Measurements from ENCODE around the gene GPC3. TPM values are rescaled to one million over a fixed set of nuclear protein-coding genes. Genes with fewer than 3 reads are reported as not detected.

The GPC3 gene
- total and polyA plus RNA-seq, 2 donors (not counting 3 experiments of a cell fraction or from before 2014, with no cell fraction given): not detected

DNA sequence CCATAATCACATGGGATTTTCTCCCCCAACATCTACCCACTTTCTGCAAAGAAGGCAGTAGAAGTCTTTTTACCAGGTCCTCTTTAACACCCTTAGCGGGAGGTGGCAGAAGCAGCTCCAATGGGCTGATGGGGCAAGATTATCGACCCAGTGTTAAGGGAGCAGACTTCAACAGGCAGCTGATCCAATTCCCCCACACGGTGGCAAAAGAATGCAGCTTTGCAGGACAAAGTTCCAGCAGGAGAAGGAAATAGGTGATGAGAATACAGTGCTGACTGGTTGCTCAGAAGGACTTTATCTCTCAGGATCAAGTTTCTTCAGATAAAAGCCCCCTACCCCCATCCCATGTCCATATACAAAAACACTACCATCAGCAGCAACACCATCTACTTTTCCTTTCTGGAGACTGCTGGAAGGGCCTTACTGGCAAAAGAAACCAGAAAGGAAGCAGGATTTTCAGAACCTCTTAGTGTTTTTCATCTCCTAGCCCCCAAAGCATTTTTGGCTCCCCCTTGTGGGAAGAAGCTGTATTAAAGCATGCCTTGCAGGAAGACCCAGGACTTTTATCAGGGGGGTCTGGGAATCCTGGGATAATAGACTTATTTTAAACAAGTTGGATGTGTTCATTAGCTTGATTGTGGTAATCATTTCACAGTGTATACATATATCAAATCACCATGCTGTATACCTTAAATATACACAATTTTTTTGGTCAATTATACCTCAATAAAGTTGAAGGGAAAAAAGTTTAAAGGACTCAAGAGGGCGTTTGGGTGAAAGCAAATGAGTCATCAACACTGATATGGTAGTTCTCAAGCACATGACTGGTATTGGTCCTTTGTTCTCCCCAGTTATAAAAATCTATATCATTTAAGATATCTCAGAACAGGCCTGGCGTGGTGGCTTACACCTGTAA is 146.4 kb downstream of the GPC3 start:
- TF ChIP-seq GATA2 (IDR thresholded peaks at IDR 0.05; ENCODE audit: insufficient read depth, insufficient read length, low read depth, low read length) (no peak), CTCF (IDR thresholded peaks at IDR 0.05; ENCODE audit: extremely low read depth in 1 of 2, insufficient read depth in 1 of 2, low read depth in 1 of 2, low read length in 2 of 2) (peak; percentile 36 to 47)
- Histone ChIP-seq H3K9me3 (replicated peaks; ENCODE audit: control insufficient read depth, insufficient read depth, low read length) (no peaks in the 10 kb centered on the region), H3K36me3 (ENCODE audit: control insufficient read depth in 2 of 2, extremely low read depth in 1 of 2, insufficient read depth in 2 of 2, low read length in 2 of 2) (no peaks in the 10 kb centered on the region), H3K9ac (replicated peaks; ENCODE audit: extremely low read depth, insufficient read depth, low read length) (no peak overlapping the region), H3K4me2 (ENCODE audit: insufficient read depth, low read length) (no peak overlapping the region), H3K27ac (ENCODE audit: insufficient read depth, low read depth, low read length) (no peak overlapping the region), H3K9me1 (replicated peaks; ENCODE audit: control insufficient read depth, extremely low read depth, insufficient read depth, low read length) (no peaks in the 10 kb centered on the region), H4K20me1 (replicated peaks; ENCODE audit: control insufficient read depth, extremely low read depth, insufficient read depth, low read length) (no peaks in the 10 kb centered on the region), H2AFZ (ENCODE audit: low read depth, low read length) (no peak overlapping the region), H3K4me3 (replicated peaks in 1 of 3; ENCODE audit: insufficient read depth in 1 of 3, low read depth in 1 of 3, low read length in 3 of 3) (no peak overlapping the region), H3K27me3 (ENCODE audit: control insufficient read depth in 2 of 2, insufficient read depth in 2 of 2, low read length in 2 of 2) (no peaks in the 10 kb centered on the region), H3K79me2 (ENCODE audit: control insufficient read depth, insufficient read depth, low read length) (no peaks in the 10 kb centered on the region), H3K4me1 (ENCODE audit: control insufficient read depth, extremely low read depth, insufficient read depth, low read length) (no peaks in the 10 kb centered on the region)
- ChIA-PET CTCF (interaction anchor here (0.6 to 1.5 kb wide), 9 partner anchors 11 to 1203 kb away, joined by 3 to 12 read pairs (median 4); no protein-coding TSS in a partner anchor), POLR2A (no interaction called here)
- intact Hi-C loops (cut with micrococcal nuclease): loop anchor here (2.0 kb wide), 1 partner anchor 46 kb away; no protein-coding TSS in a partner anchor
- peak; percentile 30 for DNase-seq (ENCODE audit: low read depth, low spot score)
- no TSS peak for BruUV-seq (replicated peaks)
- dilution Hi-C loops (cut with MboI; ENCODE audit: extremely low pct_ligation_motif_present, low sequenced_read_pairs): no loop called here
- FAIRE-seq: peak; percentile 80

DNA sequence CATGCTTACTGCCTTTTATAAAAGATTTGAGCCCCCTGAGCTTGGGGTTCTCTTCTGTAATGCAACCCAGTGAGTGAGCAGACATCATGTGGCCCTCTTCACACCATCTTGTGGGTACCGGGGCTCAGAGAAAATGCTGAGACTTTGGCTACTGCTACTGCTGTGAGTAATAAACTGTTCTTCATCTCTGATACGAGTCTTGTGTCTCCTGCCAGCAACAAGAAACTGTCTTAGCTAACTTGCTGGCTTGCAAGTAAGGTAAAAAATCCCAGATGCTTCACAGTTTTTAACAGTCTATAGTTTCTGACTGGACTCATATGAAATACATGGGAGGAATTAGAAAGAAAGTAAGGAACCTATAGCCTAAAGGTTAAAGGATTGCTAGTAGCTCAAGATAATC is 148.3 kb downstream of the GPC3 start:
- no peak overlapping the region for H3K4me3 ChIP-seq (replicated peaks in 1 of 3; ENCODE audit: insufficient read depth in 1 of 3, low read depth in 1 of 3, low read length in 3 of 3)
- H3K4me2 ChIP-seq (ENCODE audit: insufficient read depth, low read length): no peak overlapping the region
- intact Hi-C loops (cut with micrococcal nuclease): no loop called here
- no peak overlapping the region for H3K9ac ChIP-seq (replicated peaks; ENCODE audit: extremely low read depth, insufficient read depth, low read length)
- POLR2A ChIA-PET: no interaction called here
- no peaks in the 10 kb centered on the region for H3K27me3 ChIP-seq (ENCODE audit: control insufficient read depth in 2 of 2, insufficient read depth in 2 of 2, low read length in 2 of 2)
- H2AFZ ChIP-seq (ENCODE audit: low read depth, low read length): no peak overlapping the region
- TF ChIP-seq MAX (IDR thresholded peaks at IDR 0.05; ENCODE audit: insufficient read depth, insufficient read length) (no peak), JUN (IDR thresholded peaks at IDR 0.05; ENCODE audit: borderline replicate concordance, insufficient read depth, insufficient read length, low read depth) (no peak), POLR2A (IDR thresholded peaks at IDR 0.05; ENCODE audit: low read depth, low read length) (no peak), POLR2AphosphoS5 (IDR thresholded peaks at IDR 0.05; ENCODE audit: insufficient read depth, low read depth, low read length) (no peak), FOS (IDR thresholded peaks at IDR 0.05; ENCODE audit: borderline replicate concordance, insufficient read depth, low read length) (no peak), MYC (IDR thresholded peaks at IDR 0.05; ENCODE audit: low read depth, low read length) (no peak), EZH2 (IDR thresholded peaks at IDR 0.05; ENCODE audit: borderline replicate concordance, low read depth, low read length, severe bottlenecking) (no peak), CTCF (IDR thresholded peaks at IDR 0.05; ENCODE audit: extremely low read depth in 1 of 2, insufficient read depth in 1 of 2, low read depth in 1 of 2, low read length in 2 of 2) (no peak), GATA2 (IDR thresholded peaks at IDR 0.05; ENCODE audit: insufficient read depth, insufficient read length, low read depth, low read length) (no peak)
- dilution Hi-C loops (cut with MboI; ENCODE audit: extremely low pct_ligation_motif_present, low sequenced_read_pairs): no loop called here
- no peak for FAIRE-seq
- no TSS peak for BruUV-seq (replicated peaks)
- H3K9me3 ChIP-seq (replicated peaks; ENCODE audit: control insufficient read depth, insufficient read depth, low read length): no peaks in the 10 kb centered on the region
- no peaks in the 10 kb centered on the region for H3K9me1 ChIP-seq (replicated peaks; ENCODE audit: control insufficient read depth, extremely low read depth, insufficient read depth, low read length)
- no peak for DNase-seq (ENCODE audit: low read depth, low spot score)
- H3K79me2 ChIP-seq (ENCODE audit: control insufficient read depth, insufficient read depth, low read length): no peaks in the 10 kb centered on the region
- no peaks in the 10 kb centered on the region for H4K20me1 ChIP-seq (replicated peaks; ENCODE audit: control insufficient read depth, extremely low read depth, insufficient read depth, low read length)
- CTCF ChIA-PET: no interaction called here
- H3K36me3 ChIP-seq (ENCODE audit: control insufficient read depth in 2 of 2, extremely low read depth in 1 of 2, insufficient read depth in 2 of 2, low read length in 2 of 2): no peaks in the 10 kb centered on the region
- H3K4me1 ChIP-seq (ENCODE audit: control insufficient read depth, extremely low read depth, insufficient read depth, low read length): no peaks in the 10 kb centered on the region
- no peak overlapping the region for H3K27ac ChIP-seq (ENCODE audit: insufficient read depth, low read depth, low read length)
